ENCODE data around the gene RUFY3. TPM values are rescaled to one million over a fixed set of nuclear protein-coding genes. Genes with fewer than 3 reads are reported as not detected.

Gene RUFY3
- total and polyA plus RNA-seq, 3 experiments from 2014 or later, result 10.4 to 14.8 (median 13.8) TPM

Other genes with a start within 250 kb of the RUFY3 start
- gene MUC7, start 249.8 kb upstream of the RUFY3 start, total RNA-seq, result not detected
- gene MUC7, start 249.8 kb upstream of the RUFY3 start, polyA plus RNA-seq, result not detected
- not detected for gene AMTN, start 203.4 kb upstream of the RUFY3 start, total RNA-seq
- gene AMTN, start 203.4 kb upstream of the RUFY3 start, polyA plus RNA-seq, result not detected
- not detected for gene AMBN, start 129.7 kb upstream of the RUFY3 start, total RNA-seq
- gene AMBN, start 129.7 kb upstream of the RUFY3 start, polyA plus RNA-seq, result not detected
- not detected for gene ENAM, start 93.2 kb upstream of the RUFY3 start, total RNA-seq
- gene ENAM, start 93.2 kb upstream of the RUFY3 start, polyA plus RNA-seq, result not detected
- gene JCHAIN, start 55.5 kb upstream of the RUFY3 start, total RNA-seq, result not detected
- not detected for gene JCHAIN, start 55.5 kb upstream of the RUFY3 start, polyA plus RNA-seq
- gene UTP3, start 33.4 kb upstream of the RUFY3 start, total RNA-seq, result 10 to 100 TPM; 42.5 to 43.4 TPM
- gene UTP3, start 33.4 kb upstream of the RUFY3 start, polyA plus RNA-seq, result 14.9 TPM
- gene GRSF1, start 117.9 kb downstream of the RUFY3 start, total RNA-seq, result 100 to 1,000 TPM; 112 to 125 TPM
- 99.7 TPM for gene GRSF1, start 117.9 kb downstream of the RUFY3 start, polyA plus RNA-seq
- gene MOB1B, start 180.4 kb downstream of the RUFY3 start, total RNA-seq, result 10 to 100 TPM; 18.4 to 19.8 TPM
- gene MOB1B, start 180.4 kb downstream of the RUFY3 start, polyA plus RNA-seq, result 1.6 TPM